ENCODE measurements around the gene ADGRV1.

Gene ADGRV1

GRCh38 chr5:91079037-91079436 lies 520.4 kb downstream of the ADGRV1 start:
- Histone ChIP-seq H3K9me2 (replicated peaks; ENCODE audit: control insufficient read depth, low read length) (no peaks in the 10 kb centered on the region), H3K4me2 (ENCODE audit: low read length) (no peak overlapping the region), H3F3A (ENCODE audit: control insufficient read depth, insufficient read depth) (no peaks in the 10 kb centered on the region), H4K20me1 (ENCODE audit: control insufficient read depth, insufficient read depth, low read depth, low read length) (no peaks in the 10 kb centered on the region), H3K4me1 (ENCODE audit: control insufficient read depth, low read length) (no peaks in the 10 kb centered on the region), H3K27me3 (ENCODE audit: control insufficient read depth, low read length) (no peaks in the 10 kb centered on the region), H3K36me3 (ENCODE audit: control insufficient read depth, low read length) (no peaks in the 10 kb centered on the region), H3K79me2 (ENCODE audit: control insufficient read depth, low read length) (no peaks in the 10 kb centered on the region), H3K9me3 (ENCODE audit: control insufficient read depth, insufficient read depth, low read length) (no peaks in the 10 kb centered on the region), H3K4me3 (ENCODE audit: low read length) (no peak overlapping the region), H3K27ac (ENCODE audit: low read depth, low read length) (no peak overlapping the region)
- TF ChIP-seq EZH2phosphoT487 (IDR thresholded peaks at IDR 0.05; ENCODE audit: borderline replicate concordance, low read length) (no peak), CTCF (IDR thresholded peaks at IDR 0.05; ENCODE audit: low read depth, low read length, poor library complexity, severe bottlenecking) (no peak)

- no peak overlapping the region for H3K4me3 ChIP-seq (ENCODE audit: low read length)
- H3K79me2 ChIP-seq (ENCODE audit: control insufficient read depth, low read length) = no peaks in the 10 kb centered on the region
- no peaks in the 10 kb centered on the region for H3K4me1 ChIP-seq (ENCODE audit: control insufficient read depth, low read length)
- no peak overlapping the region for H3K27ac ChIP-seq (ENCODE audit: low read depth, low read length)
- no peaks in the 10 kb centered on the region for H4K20me1 ChIP-seq (ENCODE audit: control insufficient read depth, insufficient read depth, low read depth, low read length)
- TF ChIP-seq EZH2phosphoT487 (IDR thresholded peaks at IDR 0.05; ENCODE audit: borderline replicate concordance, low read length) (no peak), CTCF (IDR thresholded peaks at IDR 0.05; ENCODE audit: low read depth, low read length, poor library complexity, severe bottlenecking) (no peak)
- no peaks in the 10 kb centered on the region for H3F3A ChIP-seq (ENCODE audit: control insufficient read depth, insufficient read depth)
- H3K36me3 ChIP-seq (ENCODE audit: control insufficient read depth, low read length) = no peaks in the 10 kb centered on the region
- peaks cover 3% of the 10 kb centered on the region; the same call in 1 of the 2 replicates for H3K27me3 ChIP-seq (ENCODE audit: control insufficient read depth, low read length)
- H3K4me2 ChIP-seq (ENCODE audit: low read length) = no peak overlapping the region
- H3K9me3 ChIP-seq (ENCODE audit: control insufficient read depth, insufficient read depth, low read length) = no peaks in the 10 kb centered on the region
- H3K9me2 ChIP-seq (replicated peaks; ENCODE audit: control insufficient read depth, low read length) = no peaks in the 10 kb centered on the region
Measured at GRCh38 chr5:91089758-91090157, 531.2 kb downstream of the ADGRV1 start.

- Histone ChIP-seq H3K4me2 (ENCODE audit: low read length) (no peak overlapping the region), H3K9me2 (replicated peaks; ENCODE audit: control insufficient read depth, low read length) (no peaks in the 10 kb centered on the region), H3K4me3 (ENCODE audit: low read length) (no peak overlapping the region), H3F3A (ENCODE audit: control insufficient read depth, insufficient read depth) (no peaks in the 10 kb centered on the region), H3K79me2 (ENCODE audit: control insufficient read depth, low read length) (no peaks in the 10 kb centered on the region), H3K4me1 (ENCODE audit: control insufficient read depth, low read length) (no peaks in the 10 kb centered on the region), H4K20me1 (ENCODE audit: control insufficient read depth, insufficient read depth, low read depth, low read length) (no peaks in the 10 kb centered on the region), H3K9me3 (ENCODE audit: control insufficient read depth, insufficient read depth, low read length) (no peaks in the 10 kb centered on the region), H3K27me3 (ENCODE audit: control insufficient read depth, low read length) (peaks cover 3% of the 10 kb centered on the region; the same call in 1 of the 2 replicates), H3K36me3 (ENCODE audit: control insufficient read depth, low read length) (no peaks in the 10 kb centered on the region), H3K27ac (ENCODE audit: low read depth, low read length) (no peak overlapping the region)
- TF ChIP-seq EZH2phosphoT487 (IDR thresholded peaks at IDR 0.05; ENCODE audit: borderline replicate concordance, low read length) (no peak), CTCF (IDR thresholded peaks at IDR 0.05; ENCODE audit: low read depth, low read length, poor library complexity, severe bottlenecking) (no peak)
Measured at GRCh38 chr5:91090995-91091394, 532.4 kb downstream of the ADGRV1 start.

All from DOHH2 (cell line).